MM.1S (cell line): ENCODE measurements around the gene PKP2.
A peak's percentile ranks its signal among the peaks of the same experiment; 100 is the strongest.

ENCODE experiments used
- DNase-seq: peaks from one replicate; pipeline ENCODE4 v3.0.0-alpha.2; 2015
- H2AFZ ChIP-seq: fragments of 300-600 bp; sonication (generic); 2 replicates; pipeline ENCODE4 v1.6.0; 2016; ENCODE audit warnings: antibody characterized with exemption, low read length
- H3F3A ChIP-seq: fragments of 300-600 bp; sonication (generic); 2 replicates; pipeline ENCODE4 v1.6.1; 2016; ENCODE audit warnings: mild to moderate bottlenecking, antibody characterized with exemption, low read length, moderate library complexity, mixed read lengths; ENCODE audit not compliant: insufficient read depth
- H3K27ac ChIP-seq: fragments of 300-600 bp; sonication (generic); 2 replicates; pipeline ENCODE4 v1.5.1; 2016; ENCODE audit warnings: mild to moderate bottlenecking, low read length
- H3K27me3 ChIP-seq: fragments of 300-600 bp; sonication (generic); replicated peaks from 2 replicates; pipeline ENCODE4 v1.6.0; 2016; ENCODE audit warnings: low read length; ENCODE audit not compliant: insufficient read depth
- H3K36me3 ChIP-seq: fragments of 300-600 bp; sonication (generic); replicated peaks from 2 replicates; pipeline ENCODE4 v1.6.1; 2016; ENCODE audit warnings: mild to moderate bottlenecking, low read length, mixed read lengths; ENCODE audit not compliant: insufficient read depth
- H3K4me1 ChIP-seq: fragments of 300-600 bp; sonication (generic); 2 replicates; pipeline ENCODE4 v1.6.1; 2016; ENCODE audit warnings: low read length, mixed read lengths
- H3K4me2 ChIP-seq: fragments of 300-600 bp; sonication (generic); 2 replicates; pipeline ENCODE4 v1.6.0; 2016; ENCODE audit warnings: low read depth, low read length
- H3K4me3 ChIP-seq: fragments of 300-600 bp; sonication (generic); 2 replicates; pipeline ENCODE4 v1.5.1; 2016; ENCODE audit warnings: low read length, mixed read lengths
- H3K79me2 ChIP-seq: fragments of 300-600 bp; sonication (generic); 2 replicates; pipeline ENCODE4 v1.6.1; 2016; ENCODE audit warnings: mixed run types, low read length, mixed read lengths
- H3K9ac ChIP-seq: fragments of 300-600 bp; sonication (generic); 2 replicates; pipeline ENCODE4 v1.6.1; 2016; ENCODE audit warnings: low read length, mixed read lengths
- H3K9me2 ChIP-seq: fragments of 300-600 bp; sonication (generic); replicated peaks from 2 replicates; pipeline ENCODE4 v1.6.1; 2016; ENCODE audit warnings: mild to moderate bottlenecking, low read length, mixed read lengths; ENCODE audit not compliant: insufficient read depth
- H3K9me3 ChIP-seq: fragments of 300-600 bp; sonication (generic); replicated peaks from 2 replicates; pipeline ENCODE4 v1.6.1; 2016; ENCODE audit warnings: mild to moderate bottlenecking, low read length, mixed read lengths; ENCODE audit not compliant: insufficient read depth
- H4K20me1 ChIP-seq: fragments of 300-600 bp; sonication (generic); 2 replicates; pipeline ENCODE4 v1.6.1; 2016; ENCODE audit warnings: mild to moderate bottlenecking, low read length, moderate library complexity, mixed read lengths; ENCODE audit not compliant: insufficient read depth
- EZH2 ChIP-seq: fragments of 300-600 bp; sonication (generic); optimal IDR thresholded peaks from 2 replicates; pipeline ENCODE3; 2017; ENCODE audit warnings: low read depth, mild to moderate bottlenecking, antibody characterized with exemption, low read length, mixed read lengths
- EZH2phosphoT487 ChIP-seq: fragments of 300-600 bp; sonication (generic); IDR thresholded peaks from 2 replicates; pipeline ENCODE4 v1.6.1; 2018; ENCODE audit warnings: antibody characterized with exemption, low read length
- TF ChIP-seq, protein P1 (sequence below): fragments of 300-600 bp; sonication (generic); IDR thresholded peaks from 2 replicates; pipeline ENCODE4 v1.5.1; 2016; ENCODE audit warnings: antibody characterized with exemption, low read length, mixed read lengths

Gene PKP2

DNA sequence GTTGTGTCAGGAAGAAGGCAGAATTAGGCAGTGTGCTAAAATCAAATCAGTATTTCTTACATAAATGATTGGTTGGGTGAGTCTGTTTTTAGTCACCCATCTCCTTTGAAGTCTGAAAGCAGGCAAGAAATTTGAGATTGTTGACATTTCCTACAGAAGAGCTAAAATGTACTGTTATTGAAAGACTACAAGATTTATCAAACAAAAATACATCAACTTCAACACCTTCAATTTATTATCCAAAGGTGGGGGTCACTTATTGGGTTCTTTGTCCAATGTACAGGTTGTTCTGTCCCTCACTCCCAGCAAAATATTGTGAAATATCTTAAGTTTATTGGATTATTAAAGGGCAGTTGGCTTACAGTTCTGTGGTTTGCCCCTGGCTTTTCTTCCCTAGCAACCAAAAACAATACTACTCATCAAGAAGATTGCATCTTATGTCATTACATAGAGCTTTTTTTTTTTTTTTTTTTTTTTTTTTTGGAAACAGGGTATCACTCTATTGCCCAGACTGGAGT is 20.6 kb upstream of the PKP2 start:
- Histone ChIP-seq H3K36me3 (no peaks in the 10 kb centered on the region), H3K27ac (no peak overlapping the region), H3F3A (no peaks in the 10 kb centered on the region), H3K4me3 (no peak overlapping the region), H3K9ac (no peak overlapping the region), H3K4me2 (no peak overlapping the region), H3K9me3 (no peaks in the 10 kb centered on the region), H4K20me1 (no peaks in the 10 kb centered on the region), H3K9me2 (no peaks in the 10 kb centered on the region), H2AFZ (no peak overlapping the region), H3K4me1 (0 out of 2 replicates have a peak, but pooled peaks cover 5% of the 10 kb centered on the region), H3K27me3 (no peaks in the 10 kb centered on the region), H3K79me2 (no peaks in the 10 kb centered on the region)
- no peak for TF ChIP-seq EZH2
- TF ChIP-seq EZH2phosphoT487: no peak
- TF ChIP-seq, protein P1, sequence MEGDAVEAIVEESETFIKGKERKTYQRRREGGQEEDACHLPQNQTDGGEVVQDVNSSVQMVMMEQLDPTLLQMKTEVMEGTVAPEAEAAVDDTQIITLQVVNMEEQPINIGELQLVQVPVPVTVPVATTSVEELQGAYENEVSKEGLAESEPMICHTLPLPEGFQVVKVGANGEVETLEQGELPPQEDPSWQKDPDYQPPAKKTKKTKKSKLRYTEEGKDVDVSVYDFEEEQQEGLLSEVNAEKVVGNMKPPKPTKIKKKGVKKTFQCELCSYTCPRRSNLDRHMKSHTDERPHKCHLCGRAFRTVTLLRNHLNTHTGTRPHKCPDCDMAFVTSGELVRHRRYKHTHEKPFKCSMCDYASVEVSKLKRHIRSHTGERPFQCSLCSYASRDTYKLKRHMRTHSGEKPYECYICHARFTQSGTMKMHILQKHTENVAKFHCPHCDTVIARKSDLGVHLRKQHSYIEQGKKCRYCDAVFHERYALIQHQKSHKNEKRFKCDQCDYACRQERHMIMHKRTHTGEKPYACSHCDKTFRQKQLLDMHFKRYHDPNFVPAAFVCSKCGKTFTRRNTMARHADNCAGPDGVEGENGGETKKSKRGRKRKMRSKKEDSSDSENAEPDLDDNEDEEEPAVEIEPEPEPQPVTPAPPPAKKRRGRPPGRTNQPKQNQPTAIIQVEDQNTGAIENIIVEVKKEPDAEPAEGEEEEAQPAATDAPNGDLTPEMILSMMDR: no peak
- no peak for DNase-seq

DNA sequence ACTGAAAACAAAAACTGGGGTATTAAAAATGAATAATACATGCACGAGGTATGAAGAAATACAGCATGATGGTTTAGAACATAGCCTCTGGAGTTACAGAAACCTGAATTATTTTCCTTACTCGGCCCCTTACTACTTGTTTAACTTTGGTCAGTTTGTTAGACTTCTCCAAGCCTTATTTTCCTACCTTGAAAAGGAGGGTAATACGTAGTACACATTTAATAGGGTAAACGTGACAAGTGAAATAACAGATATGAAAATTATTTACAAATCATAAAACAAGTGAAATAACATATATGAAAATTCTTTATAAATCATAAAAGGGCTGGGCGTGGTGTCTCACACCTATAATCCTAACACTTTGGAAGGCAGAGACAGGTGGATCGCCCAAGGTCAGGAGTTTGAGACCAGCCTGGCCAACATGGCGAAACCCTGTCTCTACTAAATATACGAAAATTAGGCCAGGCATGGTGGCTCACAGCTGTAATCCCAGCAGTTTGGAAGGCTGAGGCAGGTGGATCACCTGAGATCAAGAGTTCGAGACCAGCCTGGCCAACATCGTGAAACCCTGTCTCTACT is 11.4 kb upstream of the PKP2 start:
- no peaks in the 10 kb centered on the region for H3K36me3 ChIP-seq
- no peak for DNase-seq
- H3K9ac ChIP-seq: no peak overlapping the region
- no peak overlapping the region for H3K4me3 ChIP-seq
- no peak overlapping the region for H2AFZ ChIP-seq
- no peaks in the 10 kb centered on the region for H3K27me3 ChIP-seq
- H3F3A ChIP-seq: peaks cover 22% of the 10 kb centered on the region
- no peaks in the 10 kb centered on the region for H4K20me1 ChIP-seq
- no peak overlapping the region for H3K4me2 ChIP-seq
- H3K4me1 ChIP-seq: peaks cover 35% of the 10 kb centered on the region
- H3K79me2 ChIP-seq: no peaks in the 10 kb centered on the region
- no peak overlapping the region for H3K27ac ChIP-seq
- no peaks in the 10 kb centered on the region for H3K9me2 ChIP-seq
- TF ChIP-seq EZH2: no peak
- TF ChIP-seq, protein P1: no peak
- no peak for TF ChIP-seq EZH2phosphoT487
- no peaks in the 10 kb centered on the region for H3K9me3 ChIP-seq

DNA sequence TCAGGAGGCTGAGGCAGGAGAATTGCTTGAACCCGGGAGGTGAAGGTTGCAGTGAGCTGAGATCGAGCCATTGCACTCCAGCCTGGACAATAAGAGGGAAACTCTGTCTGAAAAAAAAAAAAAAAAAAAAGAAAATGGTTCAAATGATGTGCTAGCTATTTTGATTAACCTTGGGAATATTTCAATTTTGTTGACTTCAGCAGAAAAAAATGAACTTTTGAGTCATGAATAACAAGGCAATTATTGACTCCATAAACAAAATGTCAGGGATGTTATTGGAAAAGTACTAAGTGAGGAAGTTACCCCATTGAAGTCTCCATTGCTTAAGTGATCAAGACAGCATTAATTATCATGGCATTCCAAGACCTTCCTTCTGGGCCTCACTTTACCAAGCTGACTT is 10.6 kb upstream of the PKP2 start:
- no peak overlapping the region for H3K9ac ChIP-seq
- H3K27me3 ChIP-seq: no peaks in the 10 kb centered on the region
- DNase-seq: no peak
- no peaks in the 10 kb centered on the region for H3K79me2 ChIP-seq
- H3K27ac ChIP-seq: peak overlapping the region; percentile 87; the same call in 1 of the 2 replicates
- H3K9me2 ChIP-seq: no peaks in the 10 kb centered on the region
- no peak overlapping the region for H2AFZ ChIP-seq
- peaks cover 31% of the 10 kb centered on the region for H3F3A ChIP-seq
- no peaks in the 10 kb centered on the region for H3K36me3 ChIP-seq
- no peak overlapping the region for H3K4me3 ChIP-seq
- peaks cover 43% of the 10 kb centered on the region for H3K4me1 ChIP-seq
- no peak overlapping the region for H3K4me2 ChIP-seq
- no peaks in the 10 kb centered on the region for H4K20me1 ChIP-seq
- H3K9me3 ChIP-seq: no peaks in the 10 kb centered on the region
- no peak for TF ChIP-seq EZH2phosphoT487
- TF ChIP-seq, protein P1: no peak
- no peak for TF ChIP-seq EZH2
